MM.1S (cell line): ENCODE results near the gene SLC39A9.

Source experiments
- CTCF ChIP-seq: fragments of 300-600 bp; sonication (generic); IDR thresholded peaks from 2 replicates; pipeline ENCODE4 v1.5.1; 2016; ENCODE audit warnings: antibody characterized with exemption, low read length, mixed read lengths
- EZH2 ChIP-seq: fragments of 300-600 bp; sonication (generic); optimal IDR thresholded peaks from 2 replicates; pipeline ENCODE3; 2017; ENCODE audit warnings: low read depth, mild to moderate bottlenecking, antibody characterized with exemption, low read length, mixed read lengths
- EZH2phosphoT487 ChIP-seq: fragments of 300-600 bp; sonication (generic); IDR thresholded peaks from 2 replicates; pipeline ENCODE4 v1.6.1; 2018; ENCODE audit warnings: antibody characterized with exemption, low read length

GRCh38 chr14:69376439-69376838 lies 22.1 kb upstream of the SLC39A9 start:
- no peak for TF ChIP-seq CTCF
- no peak for TF ChIP-seq EZH2
- no peak for TF ChIP-seq EZH2phosphoT487
